Gastrocnemius medialis (tissue), 4 donors: ENCODE measurements around the gene CHKA.

ENCODE experiments used
- POLR2A ChIP-seq, 2 donors: fragments of 450-650 bp; IDR thresholded peaks; one replicate each; pipeline ENCODE4 v1.6.1; 2017; ENCODE audit warnings: antibody characterized with exemption in 2 of 2, mild to moderate bottlenecking in 2 of 2, moderate library complexity in 2 of 2
- TF ChIP-seq, protein P1 (sequence below), 5 experiments: fragments of 450-650 bp in 3 of 5; fragments of 200-600 bp in 2 of 5; sonication (generic) in 2 of 5; IDR thresholded peaks in 4 of 5; conservative IDR thresholded peaks in 1 of 5; 1 replicate in 4 of 5; 2 replicates in 1 of 5; pipeline ENCODE4 v1.5.1; 2016 to 2019; ENCODE audit warnings: antibody characterized with exemption in 5 of 5, mild to moderate bottlenecking in 3 of 5, moderate library complexity in 3 of 5

DNA sequence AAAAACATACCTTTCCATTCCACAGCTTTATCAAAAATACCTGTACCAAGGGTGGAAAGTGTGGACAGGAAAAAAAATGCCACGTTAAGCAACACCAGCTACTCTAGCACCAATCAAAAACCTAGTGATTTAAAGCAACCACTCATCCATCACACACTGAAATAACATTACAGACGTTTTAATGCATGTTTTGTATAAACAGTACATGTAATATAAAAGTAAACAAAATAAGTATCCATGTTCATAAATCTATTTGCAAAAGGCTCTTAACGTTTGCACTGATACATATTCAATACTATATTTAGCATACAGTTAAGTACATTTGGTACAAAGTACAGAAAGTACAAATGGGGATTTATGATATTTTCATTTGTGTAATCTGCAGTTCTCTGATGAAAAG lies 38.7 kb downstream of the CHKA start:
- TF ChIP-seq, protein P1, sequence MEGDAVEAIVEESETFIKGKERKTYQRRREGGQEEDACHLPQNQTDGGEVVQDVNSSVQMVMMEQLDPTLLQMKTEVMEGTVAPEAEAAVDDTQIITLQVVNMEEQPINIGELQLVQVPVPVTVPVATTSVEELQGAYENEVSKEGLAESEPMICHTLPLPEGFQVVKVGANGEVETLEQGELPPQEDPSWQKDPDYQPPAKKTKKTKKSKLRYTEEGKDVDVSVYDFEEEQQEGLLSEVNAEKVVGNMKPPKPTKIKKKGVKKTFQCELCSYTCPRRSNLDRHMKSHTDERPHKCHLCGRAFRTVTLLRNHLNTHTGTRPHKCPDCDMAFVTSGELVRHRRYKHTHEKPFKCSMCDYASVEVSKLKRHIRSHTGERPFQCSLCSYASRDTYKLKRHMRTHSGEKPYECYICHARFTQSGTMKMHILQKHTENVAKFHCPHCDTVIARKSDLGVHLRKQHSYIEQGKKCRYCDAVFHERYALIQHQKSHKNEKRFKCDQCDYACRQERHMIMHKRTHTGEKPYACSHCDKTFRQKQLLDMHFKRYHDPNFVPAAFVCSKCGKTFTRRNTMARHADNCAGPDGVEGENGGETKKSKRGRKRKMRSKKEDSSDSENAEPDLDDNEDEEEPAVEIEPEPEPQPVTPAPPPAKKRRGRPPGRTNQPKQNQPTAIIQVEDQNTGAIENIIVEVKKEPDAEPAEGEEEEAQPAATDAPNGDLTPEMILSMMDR (IDR thresholded peaks at IDR 0.05 in 4 of 5, conservative IDR thresholded peaks at IDR 0.05 in 1 of 5) = no peak
- no peak for TF ChIP-seq POLR2A (IDR thresholded peaks at IDR 0.05)
